CD4-positive, alpha-beta T cell treated with Interferon alpha-2 for 1 hour (primary cell): ENCODE results near the gene GRN.
"Not testable (repeated sequence)": the region's sequence is repeated elsewhere in the genome, so short reads cannot be mapped to it uniquely, and the experiment has no call there.

Experiments
- DNase-seq, 2 donors: peaks; one replicate each; pipeline ENCODE4 v3.0.0-alpha.2; 2020 to 2022

Gene GRN

GRCh38 chr17:44384823-44385286 is 39.8 kb downstream of the GRN start:
- no peak for DNase-seq

DNA sequence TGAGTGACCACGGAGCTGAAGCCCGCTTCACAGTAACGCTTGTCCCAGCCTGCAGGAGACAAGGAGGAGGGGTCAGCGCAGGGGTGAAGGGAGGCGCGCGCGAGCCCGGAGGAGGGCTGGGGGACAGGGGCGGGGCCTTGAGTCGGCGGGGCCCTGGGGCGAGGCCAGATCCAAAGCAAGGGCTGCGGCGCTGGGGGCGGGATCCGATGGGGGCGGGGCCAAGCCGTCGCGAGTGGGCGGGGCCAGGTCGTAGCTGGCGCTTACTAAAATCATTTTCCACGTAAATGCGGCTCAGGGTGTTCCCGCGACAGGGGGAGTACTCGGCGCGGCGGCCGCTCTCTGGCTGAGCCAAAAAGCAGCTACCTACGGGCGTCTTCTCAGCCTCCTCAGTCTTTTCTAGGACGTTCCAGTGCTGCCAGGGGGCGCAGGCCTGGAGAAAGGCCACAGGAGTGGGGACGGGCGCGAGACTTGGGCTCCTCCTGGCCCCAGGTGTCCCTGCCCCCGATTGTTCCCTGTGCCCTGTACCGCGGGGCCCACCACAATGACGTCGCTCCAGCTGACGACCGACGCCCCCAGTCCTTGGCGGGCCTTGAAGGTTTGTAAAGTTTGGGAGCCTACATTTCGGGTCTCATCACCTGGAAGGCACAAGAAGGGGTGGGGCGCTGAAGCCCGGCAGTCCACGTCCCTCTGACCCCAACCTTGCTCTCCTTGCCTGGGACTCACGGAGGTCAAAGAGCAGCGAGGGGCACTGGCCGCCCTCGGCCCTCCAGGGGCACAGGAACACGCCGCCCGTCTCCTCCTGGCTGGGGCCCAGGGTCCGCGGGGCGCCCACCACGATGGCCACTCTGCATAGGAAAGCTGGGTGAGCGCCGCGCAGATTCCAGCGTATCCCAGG is 40.4 kb downstream of the GRN start:
- DNase-seq = peak; percentile 83 to 89

DNA sequence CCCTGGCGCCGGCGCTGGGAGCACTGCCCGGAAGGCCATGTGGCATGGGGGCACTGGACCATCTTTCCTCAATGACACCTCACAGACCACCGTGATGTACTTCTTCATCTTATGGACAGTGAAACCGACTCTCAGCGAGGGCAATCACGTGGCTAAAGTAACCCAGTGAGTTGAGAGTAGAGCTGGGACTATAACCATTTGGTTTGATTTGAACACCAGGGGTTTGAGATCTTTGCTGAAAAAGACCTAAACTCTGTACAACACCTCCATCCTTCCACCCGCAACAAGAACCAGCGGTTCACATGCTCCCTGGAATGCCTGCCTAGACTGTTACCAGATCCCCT is 41.1 kb downstream of the GRN start:
- DNase-seq = no peak

DNA sequence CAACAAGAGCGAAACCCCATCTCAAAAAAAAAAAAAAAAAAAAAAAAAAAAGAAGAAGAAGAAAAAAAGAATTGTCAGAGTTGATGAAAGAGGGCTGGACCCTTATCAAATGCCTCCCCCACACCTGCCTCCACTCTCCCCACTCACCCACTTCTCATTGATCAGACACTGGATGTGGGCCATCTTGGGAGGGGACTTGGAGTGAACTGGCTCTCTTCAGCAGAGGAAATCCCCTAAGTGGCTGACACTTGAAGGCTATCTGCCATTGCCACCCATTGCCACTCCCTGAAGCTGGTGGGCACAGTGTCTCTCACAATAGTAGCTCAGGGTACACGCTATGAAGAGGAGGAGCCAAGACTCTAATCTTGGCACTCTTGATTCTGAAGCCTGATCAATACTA is 42.7 kb downstream of the GRN start:
- no peak for DNase-seq

- no peak for DNase-seq
Observed at GRCh38 chr17:44389281-44389680, 44.2 kb downstream of the GRN start, which contains the start of gene ITGA2B. TSS of gene ITGA2B (minus strand) at chr17:44389649. CDS start at chr17:44389473, 176 bp downstream.

DNA sequence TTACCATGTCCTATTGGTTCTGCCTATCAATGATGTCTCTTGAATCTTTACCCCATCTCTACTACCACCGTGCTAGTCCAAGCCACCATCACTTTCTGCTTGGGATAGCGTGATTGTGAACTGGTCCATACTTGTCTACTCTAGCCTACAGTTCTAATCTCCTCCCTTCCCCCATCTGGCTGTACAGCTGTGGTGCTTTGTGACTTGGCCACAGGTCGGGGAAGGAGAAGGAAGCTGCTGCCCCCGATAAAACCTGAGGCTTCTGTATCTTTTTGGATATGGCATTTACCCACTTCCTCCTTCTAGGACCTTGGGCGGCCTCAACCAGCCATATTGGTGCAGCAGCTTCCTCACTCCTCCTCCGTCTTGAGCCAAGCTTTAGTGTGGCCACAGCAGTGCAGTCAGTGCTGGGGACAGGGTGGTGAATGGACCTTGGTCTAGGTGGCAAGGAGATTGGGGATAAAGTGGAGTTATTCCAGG is 44.7 kb downstream of the GRN start:
- peak in 1 of 2 donors; percentile 18 for DNase-seq

DNA sequence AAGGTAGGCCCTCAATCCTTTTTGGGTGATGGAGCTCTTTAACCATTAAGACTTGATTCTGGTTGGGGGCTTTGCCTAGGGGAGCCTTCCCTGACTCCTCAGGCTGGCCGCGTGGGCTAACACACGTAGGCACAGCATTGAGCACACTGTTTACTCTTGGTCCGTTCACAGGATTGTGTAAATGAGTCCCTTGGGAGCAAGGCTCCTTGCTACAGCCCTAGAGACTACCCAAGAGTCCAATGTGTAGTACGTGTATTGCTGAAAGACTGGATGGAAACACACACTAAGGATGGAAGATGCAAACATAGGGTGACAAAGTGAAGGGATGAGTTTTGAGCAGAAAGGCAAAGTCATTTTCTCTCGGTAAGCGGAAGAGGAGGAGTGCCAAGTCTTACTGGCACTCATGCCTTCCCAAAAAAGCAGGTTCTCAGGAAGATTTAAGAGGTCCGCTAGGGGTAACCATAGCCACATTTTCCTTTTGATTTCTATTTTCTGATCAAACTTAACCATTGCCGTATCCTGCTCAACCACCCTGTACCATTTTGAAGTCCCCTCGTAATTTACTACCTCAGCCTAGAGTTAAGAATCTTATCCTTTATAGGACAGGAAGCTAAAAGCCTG is 45.3 kb downstream of the GRN start:
- DNase-seq = no peak

- not testable (repeated sequence) for DNase-seq
Observed at GRCh38 chr17:44394112-44394511, 49.0 kb downstream of the GRN start.

DNA sequence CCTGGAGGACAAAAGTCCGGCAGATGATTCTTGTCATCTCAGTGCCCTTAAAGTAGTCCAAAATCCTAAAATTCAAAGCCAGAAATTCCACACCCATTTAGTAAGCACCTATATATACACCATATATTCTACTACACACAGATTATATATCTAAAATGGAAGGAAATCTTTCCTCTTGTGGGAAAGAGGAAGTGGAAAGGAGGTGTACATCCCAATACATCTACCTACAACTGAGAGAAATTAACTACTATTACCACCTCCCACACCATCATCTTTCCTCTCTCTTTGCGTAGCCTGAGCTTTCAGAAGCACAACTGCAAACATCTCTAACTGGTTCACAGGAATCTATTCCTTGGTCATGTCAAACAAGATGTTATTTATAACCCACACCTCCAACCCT is 49.7 kb downstream of the GRN start:
- DNase-seq = no peak

- DNase-seq = no peak
Observed at GRCh38 chr17:44396946-44397345, 51.8 kb downstream of the GRN start.

- no peak for DNase-seq
Observed at GRCh38 chr17:44397479-44398440, 52.7 kb downstream of the GRN start.

DNA sequence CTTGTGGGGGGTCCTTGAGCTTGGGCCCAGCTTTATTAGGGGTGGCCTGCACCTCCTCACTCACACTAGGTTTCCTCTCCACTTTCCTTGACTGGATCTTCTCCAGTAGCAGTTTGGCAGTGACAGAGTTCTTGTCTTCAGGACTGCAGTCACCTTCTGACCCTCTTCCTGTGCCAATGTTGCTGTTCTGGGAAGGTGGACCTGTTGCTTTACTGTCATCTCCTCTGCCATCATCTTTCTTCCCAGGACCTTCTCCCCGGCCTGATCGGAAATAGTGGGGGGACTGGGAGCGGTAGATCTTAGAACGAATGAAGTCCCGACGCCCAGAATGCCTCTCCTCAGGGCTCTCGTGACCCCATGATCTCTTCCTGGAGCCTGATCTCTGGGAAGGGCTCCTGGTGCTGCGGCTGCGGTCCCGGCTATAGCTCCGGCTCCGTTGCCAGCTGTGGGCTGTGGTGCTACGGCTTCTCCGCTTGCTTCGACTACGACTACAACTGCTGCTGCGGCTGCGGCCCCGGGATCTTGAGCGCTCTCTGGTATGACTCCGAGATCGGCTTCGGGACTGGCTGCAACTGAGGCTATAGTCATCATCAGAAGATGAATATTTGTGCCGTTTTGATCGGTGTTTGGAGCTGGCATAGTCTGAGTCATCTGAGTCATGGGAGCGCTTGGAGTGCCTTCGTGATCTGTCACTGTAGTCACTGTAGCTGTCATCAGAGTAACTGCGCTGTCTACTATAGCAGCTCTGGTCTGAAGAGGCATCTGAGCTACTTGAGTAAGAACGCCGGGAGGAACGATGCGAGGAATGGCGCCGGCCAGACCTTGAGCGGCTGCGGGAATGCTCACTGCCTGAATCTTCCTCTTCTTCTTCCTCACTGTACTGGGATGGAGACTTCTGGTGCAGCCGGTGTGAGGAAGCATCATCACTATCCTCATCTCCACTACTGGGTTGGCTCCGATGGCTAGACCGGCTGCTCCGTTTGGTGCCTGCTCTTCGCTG is 53.9 kb downstream of the GRN start:
- DNase-seq = no peak

DNA sequence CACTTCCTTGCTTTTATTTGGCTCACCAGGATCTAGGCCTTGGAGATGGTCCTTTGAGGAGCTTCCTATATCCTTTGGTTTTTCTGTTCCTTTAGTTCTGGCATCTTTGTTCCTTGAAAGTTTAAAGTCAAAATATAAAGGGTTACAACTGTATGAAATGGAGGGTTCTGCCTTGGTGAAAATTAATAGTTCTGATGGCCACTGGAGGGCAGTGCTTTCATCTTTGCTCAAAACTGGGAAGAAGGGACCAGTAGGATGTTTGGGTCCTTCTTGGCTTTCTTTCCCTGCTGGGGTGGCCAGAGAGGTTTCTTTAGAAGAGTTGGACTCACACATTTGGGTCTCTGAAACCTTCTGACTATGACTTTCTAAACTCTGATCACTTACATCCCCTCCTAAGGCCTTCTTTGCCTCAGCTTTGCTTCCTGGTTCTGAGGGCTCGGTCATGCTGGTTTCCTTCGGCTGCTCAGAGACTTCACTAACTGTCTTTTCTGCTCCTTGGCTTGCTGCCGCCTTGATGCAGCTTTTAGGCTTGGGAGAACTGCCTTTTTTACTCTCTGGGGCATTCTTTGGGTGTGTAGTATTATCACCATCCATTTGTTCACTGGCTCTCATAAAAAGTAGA is 55.2 kb downstream of the GRN start:
- DNase-seq = no peak
